ENCODE measurements around the gene ELF3.

Gene ELF3

GRCh38 chr1:202037706-202038296, 27.4 kb downstream of the ELF3 start:
- no peak overlapping the region for H3K27ac ChIP-seq (replicated peaks)
- no peaks in the 10 kb centered on the region for H3K27me3 ChIP-seq (ENCODE audit: insufficient read depth, poor library complexity, severe bottlenecking)
- no peak for TF ChIP-seq POLR2AphosphoS5 (IDR thresholded peaks at IDR 0.05; ENCODE audit: low read depth)
- TF ChIP-seq REST (IDR thresholded peaks at IDR 0.05; ENCODE audit: insufficient replicate concordance, low read depth): no peak
- TF ChIP-seq SPI1 (IDR thresholded peaks at IDR 0.05; ENCODE audit: borderline replicate concordance, low read depth): no peak
- TF ChIP-seq GABPA (IDR thresholded peaks at IDR 0.05; ENCODE audit: low read depth): no peak
- no peak for TF ChIP-seq CTCF (IDR thresholded peaks at IDR 0.05; ENCODE audit: insufficient read depth, low read length)
- H3K4me3 ChIP-seq (replicated peaks; ENCODE audit: insufficient read depth, low read length): no peak overlapping the region
- DNase-seq (ENCODE audit: low read depth in 1 of 2, low spot score in 1 of 2): no peak

GRCh38 chr1:202038688-202039346, 28.4 kb downstream of the ELF3 start:
- TF ChIP-seq GABPA (IDR thresholded peaks at IDR 0.05; ENCODE audit: low read depth): no peak
- TF ChIP-seq POLR2AphosphoS5 (IDR thresholded peaks at IDR 0.05; ENCODE audit: low read depth): no peak
- TF ChIP-seq SPI1 (IDR thresholded peaks at IDR 0.05; ENCODE audit: borderline replicate concordance, low read depth): no peak
- no peak for TF ChIP-seq REST (IDR thresholded peaks at IDR 0.05; ENCODE audit: insufficient replicate concordance, low read depth)
- no peak overlapping the region for H3K4me3 ChIP-seq (replicated peaks; ENCODE audit: insufficient read depth, low read length)
- H3K27me3 ChIP-seq (ENCODE audit: insufficient read depth, poor library complexity, severe bottlenecking): no peaks in the 10 kb centered on the region
- H3K27ac ChIP-seq (replicated peaks): no peak overlapping the region
- no peak for DNase-seq (ENCODE audit: low read depth in 1 of 2, low spot score in 1 of 2)

GRCh38 chr1:202045705-202046104, 35.3 kb downstream of the ELF3 start:
- no peak overlapping the region for H3K27ac ChIP-seq (replicated peaks)

More at GRCh38 chr1:202045705-202046104, 35.3 kb downstream of the ELF3 start:
- TF ChIP-seq REST (IDR thresholded peaks at IDR 0.05; ENCODE audit: insufficient replicate concordance, low read depth) (no peak), SPI1 (IDR thresholded peaks at IDR 0.05; ENCODE audit: borderline replicate concordance, low read depth) (no peak), GABPA (IDR thresholded peaks at IDR 0.05; ENCODE audit: low read depth) (no peak), POLR2AphosphoS5 (IDR thresholded peaks at IDR 0.05; ENCODE audit: low read depth) (no peak), CTCF (IDR thresholded peaks at IDR 0.05; ENCODE audit: insufficient read depth, low read length) (no peak)
- no peak overlapping the region for H3K4me3 ChIP-seq (replicated peaks; ENCODE audit: insufficient read depth, low read length)
- DNase-seq (ENCODE audit: low read depth in 1 of 2, low spot score in 1 of 2): no peak
- H3K27me3 ChIP-seq (ENCODE audit: insufficient read depth, poor library complexity, severe bottlenecking): peaks cover 3% of the 10 kb centered on the region

Data from HL-60 (cell line).